K562 (cell line): ENCODE data around the gene TBC1D2. TPM values are rescaled to one million over a fixed set of nuclear protein-coding genes. Genes with fewer than 3 reads are reported as not detected.

Source experiments
- CBX5 ChIP-seq: IDR thresholded peaks from 2 replicates; pipeline ENCODE4 v1.6.1; 2014; ENCODE audit warnings: low read depth, borderline replicate concordance
- HMGN3 ChIP-seq: IDR thresholded peaks from 2 replicates; pipeline ENCODE4 v1.6.1; 2011; ENCODE audit warnings: borderline replicate concordance, low read depth, mild to moderate bottlenecking, mixed read lengths, low read length; ENCODE audit not compliant: insufficient read length; ENCODE audit errors: extremely low read depth
- MGA ChIP-seq: fragments of 450-650 bp; IDR thresholded peaks from 2 replicates; pipeline ENCODE4 v1.6.1; 2016; ENCODE audit warnings: mild to moderate bottlenecking, moderate library complexity
- polyA plus RNA-seq, 8 experiments: library from polyadenylated mRNA; depleted of rRNA in 4 of 8; stranded (reverse) in 5 of 8; unstranded in 3 of 8; fragments of >200 nt; fragmentation: Nextera tagmentation in 2 of 8; fragmentation: Illumina TruSeq in 1 of 8; extraction: Ambion mirVana in 2 of 8; extraction: Trizol in 1 of 8; gene quantifications; 2 replicates each; pipeline versions ENCODE4 v1.2.1 to v1.2.3, GENCODE V29; 2011 to 2014; ENCODE audit warnings: inconsistent platforms in 1 of 8, missing spikeins in 1 of 8
- total RNA-seq, 7 experiments: library from RNA; depleted of rRNA in 6 of 7; stranded (reverse); fragments of >200 nt in 6 of 7; fragmentation: Illumina TruSeq in 2 of 7; extraction: Trizol in 2 of 7; gene quantifications; 2 replicates each; pipeline versions ENCODE4 v1.2.1 to v1.2.3, GENCODE V29; 2011 to 2021; ENCODE audit warnings: low replicate concordance in 1 of 7

Gene TBC1D2
- total and polyA plus RNA-seq, 9 of the 15 experiments (the other 6 are each of a cell fraction or from before 2014, with no cell fraction given): 0.10 to 7.0 (median 2.5) TPM

- peak; percentile 27; the same call in 1 of the 2 replicates for TF ChIP-seq MGA
- TF ChIP-seq HMGN3: no peak
- no peak for TF ChIP-seq CBX5
Measured at GRCh38 chr9:98287384-98287783, 31.9 kb upstream of the TBC1D2 start (continued).
